GM12873 (cell line): ENCODE measurements around the gene NOC4L.

ENCODE experiments used
- TF ChIP-seq, protein P1 (sequence below): IDR thresholded peaks from 2 replicates; pipeline ENCODE4 v1.5.1; 2012; ENCODE audit warnings: low read depth, mild to moderate bottlenecking, moderate library complexity, low read length, control low read depth; ENCODE audit not compliant: insufficient read depth; ENCODE audit errors: missing control alignments

The NOC4L gene

DNA sequence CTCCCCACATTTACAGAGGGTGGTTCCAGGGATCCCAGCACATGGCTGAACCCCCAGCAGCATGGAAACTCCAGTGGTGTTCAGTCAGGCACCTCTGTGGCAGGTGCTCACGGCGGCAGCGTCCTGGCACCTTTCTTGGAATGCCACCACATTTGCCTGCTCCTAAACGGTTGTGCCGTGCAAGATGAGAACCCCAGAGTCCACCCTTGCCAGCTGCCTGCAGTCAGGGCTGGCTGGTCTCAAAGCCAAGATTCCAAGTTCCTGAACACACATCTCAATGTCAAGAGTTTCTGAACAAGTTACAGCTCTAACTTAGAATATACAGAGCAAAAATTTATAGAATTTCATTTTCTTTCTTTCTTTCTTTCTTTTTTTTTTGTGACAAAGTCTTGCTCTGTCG is 38.8 kb upstream of the NOC4L start:
- TF ChIP-seq, protein P1, sequence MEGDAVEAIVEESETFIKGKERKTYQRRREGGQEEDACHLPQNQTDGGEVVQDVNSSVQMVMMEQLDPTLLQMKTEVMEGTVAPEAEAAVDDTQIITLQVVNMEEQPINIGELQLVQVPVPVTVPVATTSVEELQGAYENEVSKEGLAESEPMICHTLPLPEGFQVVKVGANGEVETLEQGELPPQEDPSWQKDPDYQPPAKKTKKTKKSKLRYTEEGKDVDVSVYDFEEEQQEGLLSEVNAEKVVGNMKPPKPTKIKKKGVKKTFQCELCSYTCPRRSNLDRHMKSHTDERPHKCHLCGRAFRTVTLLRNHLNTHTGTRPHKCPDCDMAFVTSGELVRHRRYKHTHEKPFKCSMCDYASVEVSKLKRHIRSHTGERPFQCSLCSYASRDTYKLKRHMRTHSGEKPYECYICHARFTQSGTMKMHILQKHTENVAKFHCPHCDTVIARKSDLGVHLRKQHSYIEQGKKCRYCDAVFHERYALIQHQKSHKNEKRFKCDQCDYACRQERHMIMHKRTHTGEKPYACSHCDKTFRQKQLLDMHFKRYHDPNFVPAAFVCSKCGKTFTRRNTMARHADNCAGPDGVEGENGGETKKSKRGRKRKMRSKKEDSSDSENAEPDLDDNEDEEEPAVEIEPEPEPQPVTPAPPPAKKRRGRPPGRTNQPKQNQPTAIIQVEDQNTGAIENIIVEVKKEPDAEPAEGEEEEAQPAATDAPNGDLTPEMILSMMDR, result no peak

- TF ChIP-seq, protein P1, result no peak
These were observed 37.3 kb upstream of the NOC4L start for GRCh38 chr12:132106921-132107320.

GRCh38 chr12:132108211-132108832 is 35.9 kb upstream of the NOC4L start:
- TF ChIP-seq, protein P1, result no peak

- TF ChIP-seq, protein P1, result no peak
These were observed 34.5 kb upstream of the NOC4L start for GRCh38 chr12:132109741-132110140.

- TF ChIP-seq, protein P1, result no peak
These were observed 33.6 kb upstream of the NOC4L start for GRCh38 chr12:132110677-132111076.

DNA sequence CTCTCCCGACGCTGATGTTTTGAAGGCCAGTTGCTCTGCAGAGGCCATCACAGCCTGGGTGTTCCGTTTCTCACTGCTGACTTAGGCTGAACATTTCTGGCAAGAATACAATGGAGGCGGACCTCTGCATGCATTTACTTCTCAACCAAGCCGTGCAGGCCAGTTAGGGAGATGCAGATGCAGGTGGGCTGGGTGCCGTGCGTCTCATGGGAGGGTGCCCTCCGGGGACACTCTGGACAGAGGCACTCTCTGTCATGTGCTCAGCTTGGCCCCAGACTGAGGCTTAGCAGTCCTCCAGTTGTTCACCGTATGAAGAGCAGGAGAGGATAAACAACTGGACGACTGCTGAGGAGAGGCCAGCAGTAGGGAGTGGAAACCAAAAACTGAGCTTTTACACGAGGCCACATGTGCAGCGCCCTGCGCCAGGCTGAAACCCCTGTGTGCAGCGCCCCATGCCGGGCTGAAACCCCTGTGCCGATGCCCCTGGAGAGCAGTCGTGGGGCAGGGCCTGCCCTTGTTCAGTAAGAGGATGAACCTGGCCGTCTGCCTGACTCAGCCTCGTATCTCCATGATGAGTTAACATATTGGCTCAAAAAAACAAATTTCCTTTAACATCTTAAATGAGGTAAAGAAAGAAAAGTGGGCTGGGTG is 32.5 kb upstream of the NOC4L start:
- TF ChIP-seq, protein P1, result no peak

DNA sequence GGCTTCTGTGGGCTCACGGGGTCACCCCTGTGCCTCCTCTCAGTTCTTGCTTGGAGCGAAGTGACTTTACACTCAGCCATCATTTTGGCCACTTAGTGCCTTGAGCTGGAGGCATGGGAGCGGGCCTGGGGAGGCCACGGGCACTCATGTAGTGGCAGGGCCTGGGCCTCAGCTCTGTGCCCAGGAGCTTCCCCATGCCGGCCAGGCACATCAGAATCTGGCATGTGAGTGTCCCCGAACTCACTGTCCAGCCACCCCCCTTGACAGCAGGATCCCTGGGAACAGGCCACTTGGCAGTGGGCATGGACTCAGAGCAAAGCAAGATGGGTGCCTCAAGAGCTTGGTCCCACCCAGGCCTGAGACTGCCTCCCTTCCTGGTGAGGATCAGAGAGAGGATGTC is 29.6 kb upstream of the NOC4L start:
- TF ChIP-seq, protein P1, result no peak
